Measurements from ENCODE around the gene RPS6KA4.

RPS6KA4 gene

DNA sequence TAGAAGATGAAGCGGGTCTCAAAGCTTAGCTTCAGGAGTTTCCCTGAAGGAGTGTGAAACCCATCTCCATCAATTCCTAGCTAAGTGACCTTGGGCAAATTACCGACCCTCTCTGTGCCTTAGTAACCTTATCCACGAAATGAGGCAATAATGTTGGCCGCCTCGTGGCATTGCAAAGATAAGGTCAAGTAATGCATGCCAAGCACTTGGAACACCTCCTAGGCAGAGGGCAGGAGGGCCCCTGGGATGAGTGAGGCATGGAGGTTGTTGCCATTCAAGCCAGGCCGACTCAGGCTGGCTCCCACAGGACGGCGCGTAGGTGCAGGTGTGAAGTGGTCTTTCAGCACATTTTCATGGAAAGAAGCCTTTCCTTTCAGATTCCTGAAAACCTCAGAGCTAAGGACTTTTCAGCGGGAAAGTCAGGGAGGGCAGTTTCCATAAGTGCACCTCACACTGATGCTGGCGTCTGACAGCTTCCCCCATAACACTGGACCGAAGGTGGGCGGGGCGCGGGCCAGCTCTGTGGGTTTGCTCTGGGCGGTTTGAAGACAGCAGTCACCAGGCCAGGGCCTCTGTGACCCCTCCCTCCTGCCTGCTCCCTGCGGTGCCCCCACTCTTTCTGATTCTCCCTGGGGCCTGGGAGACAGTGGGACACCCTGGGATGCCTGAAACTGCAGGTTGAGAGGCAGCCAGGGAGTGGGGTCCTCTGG is 25.2 kb downstream of the RPS6KA4 start:
- in situ Hi-C loops (cut with MboI; ENCODE audit: low sequenced_read_pairs) = no loop called here

- in situ Hi-C loops (cut with MboI; ENCODE audit: low sequenced_read_pairs) = no loop called here
Measured at GRCh38 chr11:64384981-64385944, 26.3 kb downstream of the RPS6KA4 start.

GRCh38 chr11:64385945-64386704 is 27.2 kb downstream of the RPS6KA4 start:
- in situ Hi-C loops (cut with MboI; ENCODE audit: low sequenced_read_pairs) = no loop called here

DNA sequence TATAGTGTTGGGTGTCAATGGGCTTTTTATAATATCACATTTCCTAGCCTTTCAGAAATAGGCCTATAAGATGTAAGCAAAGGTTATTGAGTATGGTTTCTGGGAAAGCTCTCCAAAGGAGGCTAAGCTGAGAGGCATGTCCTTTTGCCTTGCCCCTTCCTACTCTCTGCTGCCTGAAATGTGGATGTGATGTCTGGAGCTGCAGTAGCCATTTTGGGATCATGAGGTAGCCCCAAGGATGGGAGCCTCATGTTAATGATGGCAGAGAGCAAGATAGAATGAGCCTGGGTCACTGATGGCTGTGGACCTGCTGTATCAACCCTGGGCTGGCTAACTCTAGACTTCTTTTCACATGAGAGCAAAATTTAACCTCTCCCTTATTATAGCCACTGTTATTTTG is 29.0 kb downstream of the RPS6KA4 start:
- in situ Hi-C loops (cut with MboI; ENCODE audit: low sequenced_read_pairs) = no loop called here

DNA sequence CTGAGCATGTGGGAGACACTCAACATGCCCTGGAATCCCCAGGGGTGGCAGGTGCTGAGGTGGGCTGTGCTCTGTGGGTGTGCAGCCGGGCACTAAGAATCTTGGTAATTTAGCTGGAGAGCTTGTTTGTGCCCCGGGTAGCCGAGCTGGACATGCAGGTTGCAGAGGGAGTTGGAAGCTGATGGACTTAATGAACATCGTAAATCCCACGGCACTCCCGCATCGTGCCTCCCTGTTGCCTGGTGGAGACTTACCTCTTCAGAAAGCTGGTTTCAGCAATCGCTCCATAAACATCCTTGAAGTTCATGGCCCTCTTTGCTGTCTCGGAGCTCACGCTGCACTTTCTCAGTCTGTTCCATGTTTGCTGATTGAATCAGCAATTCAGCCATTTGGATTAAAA is 29.9 kb downstream of the RPS6KA4 start:
- in situ Hi-C loops (cut with MboI; ENCODE audit: low sequenced_read_pairs) = no loop called here

GRCh38 chr11:64389851-64390250 is 30.9 kb downstream of the RPS6KA4 start:
- in situ Hi-C loops (cut with MboI; ENCODE audit: low sequenced_read_pairs) = no loop called here

DNA sequence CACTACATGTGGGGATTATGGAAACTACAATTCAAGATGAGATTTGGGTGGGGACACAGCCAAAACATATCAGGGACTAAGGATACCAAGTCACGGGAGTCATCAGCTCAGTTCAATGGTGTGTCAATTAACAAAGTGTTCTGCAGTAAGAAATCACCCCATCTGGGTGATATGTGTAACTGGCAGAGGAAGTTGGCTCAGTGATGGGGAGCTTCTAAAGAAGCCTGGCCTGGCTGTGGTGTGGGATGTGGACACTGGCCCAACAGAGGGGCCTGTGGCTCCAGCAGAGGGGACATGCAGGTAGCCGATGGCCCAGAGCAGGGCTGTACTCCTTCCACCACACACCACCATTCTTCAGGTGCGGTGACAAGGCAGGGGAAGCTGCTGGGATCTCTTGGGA is 31.6 kb downstream of the RPS6KA4 start:
- in situ Hi-C loops (cut with MboI; ENCODE audit: low sequenced_read_pairs) = no loop called here

- in situ Hi-C loops (cut with MboI; ENCODE audit: low sequenced_read_pairs) = no loop called here
Measured at GRCh38 chr11:64391839-64392238, 32.9 kb downstream of the RPS6KA4 start.

DNA sequence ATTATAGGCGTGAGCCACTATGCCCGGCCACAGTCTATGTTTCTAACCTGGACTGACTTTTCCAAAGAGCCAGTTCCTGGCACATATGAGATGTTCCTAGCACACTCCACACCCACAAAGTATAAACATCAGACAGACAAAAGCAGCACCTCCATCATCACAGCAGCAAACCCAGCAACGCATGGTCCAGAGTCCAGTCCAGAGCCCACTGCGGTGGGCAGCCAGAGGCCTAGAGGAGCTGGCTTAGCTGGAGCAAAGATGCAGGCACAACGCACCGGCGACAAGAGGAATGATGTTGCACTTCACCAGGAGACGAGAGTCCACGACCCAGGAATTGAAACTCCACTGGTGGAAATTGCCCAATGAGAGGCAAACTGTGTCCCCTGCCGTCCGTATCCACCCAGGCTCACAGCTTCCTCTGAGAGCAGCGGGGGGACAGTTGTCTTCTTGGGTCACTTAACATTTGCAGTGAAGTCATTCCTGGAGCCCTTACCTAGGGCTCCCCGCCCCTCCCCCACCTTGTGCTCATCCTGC is 36.6 kb downstream of the RPS6KA4 start:
- in situ Hi-C loops (cut with MboI; ENCODE audit: low sequenced_read_pairs) = no loop called here

DNA sequence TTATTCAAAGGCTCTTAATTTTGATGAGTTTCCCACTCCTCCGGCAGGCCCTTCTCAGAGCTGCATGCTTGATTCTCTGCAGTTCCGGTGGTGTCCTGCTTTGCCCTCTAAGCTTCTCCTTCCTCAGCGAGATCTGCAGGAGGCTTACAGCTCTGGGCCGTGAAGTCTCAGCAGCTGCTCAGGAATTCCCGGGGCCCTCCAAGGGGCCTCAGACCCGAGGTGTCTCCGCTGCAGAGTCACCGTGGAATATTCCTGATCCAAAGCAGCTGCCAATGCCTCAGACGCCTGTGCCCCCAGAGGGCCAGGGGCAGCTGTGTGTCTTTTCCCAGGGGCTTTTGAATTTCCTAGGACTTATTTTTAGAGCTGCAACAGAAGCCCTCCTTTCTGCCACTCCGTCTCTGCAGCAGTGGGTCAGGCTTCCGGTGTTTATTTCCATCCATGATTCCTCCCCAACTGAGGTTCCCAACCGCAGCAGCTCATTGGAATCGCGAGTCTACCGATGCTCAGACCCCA is 37.2 kb downstream of the RPS6KA4 start:
- in situ Hi-C loops (cut with MboI; ENCODE audit: low sequenced_read_pairs) = no loop called here

DNA sequence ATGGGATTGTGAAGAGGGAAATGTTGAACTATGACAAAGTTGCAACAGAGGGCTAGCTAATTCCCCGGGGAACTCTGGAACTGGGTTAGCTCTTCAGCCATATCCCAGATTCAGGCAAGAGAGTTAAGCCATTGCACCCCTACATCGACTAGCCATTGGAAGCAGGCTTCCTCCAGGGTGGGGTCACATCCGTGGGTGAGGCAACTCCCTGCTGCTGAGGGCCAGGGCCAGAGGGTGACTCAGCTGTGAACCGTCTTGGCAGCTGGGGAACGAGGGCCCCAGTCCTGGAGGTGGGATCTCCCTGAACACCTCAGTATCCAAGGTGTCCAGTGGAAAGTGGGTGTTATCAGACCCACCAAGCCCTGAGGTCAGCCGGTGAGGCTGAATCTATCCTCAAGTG is 41.1 kb downstream of the RPS6KA4 start:
- in situ Hi-C loops (cut with MboI; ENCODE audit: low sequenced_read_pairs) = no loop called here

- in situ Hi-C loops (cut with MboI; ENCODE audit: low sequenced_read_pairs) = no loop called here
Measured at GRCh38 chr11:64400667-64401066, 41.7 kb downstream of the RPS6KA4 start.

DNA sequence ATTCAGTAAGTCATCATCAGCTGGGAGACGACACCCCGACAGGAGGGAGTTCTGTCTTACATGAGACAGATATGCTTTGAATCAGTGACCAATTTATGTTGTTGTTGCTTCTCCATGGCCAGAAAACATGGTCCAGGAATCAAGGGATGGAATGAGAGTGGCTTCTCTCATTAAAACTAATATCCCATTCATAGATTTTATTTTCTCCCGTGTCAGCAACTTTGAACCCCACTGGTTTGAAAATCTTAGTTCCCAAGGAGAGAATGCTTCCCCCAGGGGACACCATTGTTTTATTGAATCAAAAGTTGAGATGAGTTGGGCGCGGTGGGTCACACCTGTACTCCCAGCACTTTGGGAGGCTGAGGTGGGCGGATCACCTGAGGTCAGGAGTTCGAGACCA is 42.8 kb downstream of the RPS6KA4 start:
- in situ Hi-C loops (cut with MboI; ENCODE audit: low sequenced_read_pairs) = no loop called here

DNA sequence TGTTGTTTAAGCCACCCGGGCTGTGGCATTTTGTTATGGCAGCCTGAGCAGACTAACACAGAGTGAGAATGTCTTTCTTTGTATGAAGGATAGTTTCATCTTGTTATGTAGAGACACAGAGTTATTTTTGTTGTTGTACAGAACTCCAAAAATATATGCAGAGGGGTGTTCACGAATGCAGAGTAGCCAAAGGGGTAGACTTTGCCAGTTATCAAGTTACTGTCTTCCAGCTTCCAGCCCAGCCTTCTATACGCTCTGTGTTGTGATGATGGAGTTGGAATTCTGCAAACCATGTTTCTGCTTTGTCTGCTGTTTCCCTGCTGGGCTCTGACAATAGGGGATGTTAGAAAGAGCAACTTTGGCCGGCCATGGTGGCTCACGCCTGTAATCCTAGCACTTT is 44.1 kb downstream of the RPS6KA4 start:
- in situ Hi-C loops (cut with MboI; ENCODE audit: low sequenced_read_pairs) = no loop called here

DNA sequence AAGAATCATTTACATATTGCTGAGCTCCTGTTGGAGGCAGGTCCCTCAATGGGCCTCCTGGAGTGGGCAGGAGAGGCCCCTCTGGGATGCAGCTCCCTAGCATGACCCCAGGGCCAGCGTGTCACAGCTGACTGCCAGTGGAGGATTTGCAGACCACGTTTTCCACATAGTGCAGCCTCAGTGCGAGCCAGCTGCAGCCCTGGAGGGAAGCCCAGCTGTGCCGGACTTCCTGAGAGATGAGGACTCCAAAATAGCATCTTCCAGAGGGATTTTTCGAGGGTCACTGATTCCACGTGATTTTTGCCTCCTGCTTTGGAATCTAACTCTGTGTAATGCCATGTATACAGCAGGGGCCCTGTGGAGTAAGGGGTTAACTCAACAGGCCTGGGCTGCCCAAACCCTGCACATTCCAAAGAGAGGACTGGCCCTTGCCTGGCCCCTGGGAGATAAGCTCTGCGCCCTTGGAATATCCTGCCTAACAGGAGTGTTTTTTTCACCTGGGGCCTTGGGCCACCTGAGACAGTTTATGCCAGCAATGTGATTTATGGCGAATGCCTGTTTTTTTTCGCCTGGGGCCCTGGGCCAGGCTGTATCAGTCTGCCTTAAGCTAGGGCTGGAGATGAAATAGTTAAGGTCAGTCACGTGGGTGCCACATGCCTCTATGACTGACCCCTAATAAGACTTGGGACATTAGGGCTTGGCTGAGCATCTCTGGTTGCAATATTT is 47.4 kb downstream of the RPS6KA4 start:
- in situ Hi-C loops (cut with MboI; ENCODE audit: low sequenced_read_pairs) = no loop called here

GRCh38 chr11:64407221-64407620 is 48.3 kb downstream of the RPS6KA4 start:
- in situ Hi-C loops (cut with MboI; ENCODE audit: low sequenced_read_pairs) = no loop called here

- in situ Hi-C loops (cut with MboI; ENCODE audit: low sequenced_read_pairs) = no loop called here
Measured at GRCh38 chr11:64407630-64408029, 48.7 kb downstream of the RPS6KA4 start.

- in situ Hi-C loops (cut with MboI; ENCODE audit: low sequenced_read_pairs) = no loop called here
Measured at GRCh38 chr11:64409278-64409677, 50.3 kb downstream of the RPS6KA4 start.

DNA sequence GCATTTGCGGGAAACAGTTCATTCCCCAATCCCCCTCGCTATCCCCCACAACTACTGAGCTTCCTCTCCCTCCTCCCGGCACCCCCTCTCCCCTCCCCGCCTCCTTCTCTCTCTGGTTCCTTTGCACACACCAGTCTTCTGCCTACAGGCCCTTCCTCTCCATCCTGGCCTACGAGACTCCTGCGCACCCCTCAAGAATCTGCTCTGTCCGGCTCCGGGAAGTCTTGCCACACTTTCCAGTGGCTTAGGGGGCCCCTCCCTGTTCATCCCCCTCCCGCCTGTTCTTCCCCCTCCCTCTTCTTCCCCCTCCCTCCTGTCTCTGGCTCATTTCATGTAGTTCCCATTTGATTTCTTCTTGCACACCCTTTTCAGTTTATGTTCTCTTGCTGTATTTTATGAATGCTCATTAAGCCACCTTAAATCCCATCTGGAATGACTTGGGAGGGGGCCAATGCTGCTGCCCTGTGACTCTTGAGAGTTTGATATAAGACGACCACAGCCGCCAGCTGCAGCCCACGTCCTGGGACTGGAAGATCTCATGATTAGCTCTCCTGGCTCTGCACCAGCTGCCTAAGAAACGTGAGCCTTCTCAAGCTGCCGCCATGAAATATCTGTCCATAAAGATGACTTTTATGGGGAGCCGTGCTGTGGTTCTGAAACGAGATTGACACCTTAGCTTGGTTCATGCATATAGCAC is 50.9 kb downstream of the RPS6KA4 start:
- in situ Hi-C loops (cut with MboI; ENCODE audit: low sequenced_read_pairs) = no loop called here

GRCh38 chr11:64410404-64410734 is 51.4 kb downstream of the RPS6KA4 start:
- in situ Hi-C loops (cut with MboI; ENCODE audit: low sequenced_read_pairs) = no loop called here
